SU-DHL-6 (cell line): ENCODE measurements around the gene FNBP1L.

ENCODE experiments used
- H2AFZ ChIP-seq: fragments of 200-600 bp; sonication (generic); 2 replicates; pipeline ENCODE4 v1.6.1; 2014; ENCODE audit warnings: low read depth, mild to moderate bottlenecking, moderate library complexity, mixed read lengths, antibody characterized with exemption, low read length; ENCODE audit not compliant: severe bottlenecking
- H3F3A ChIP-seq: fragments of 200-600 bp; shearing (Covaris generic); 2 replicates; pipeline ENCODE4 v1.6.0; 2016; ENCODE audit warnings: antibody characterized with exemption, mild to moderate bottlenecking; ENCODE audit not compliant: insufficient read depth
- H3K27ac ChIP-seq: fragments of 200-600 bp; sonication (generic); 2 replicates; pipeline ENCODE4 v1.5.1; 2016; ENCODE audit warnings: low read depth, mild to moderate bottlenecking, low read length, moderate library complexity, mixed read lengths
- H3K27me3 ChIP-seq: fragments of 200-600 bp; sonication (generic), shearing (Covaris generic); 2 replicates; pipeline ENCODE4 v1.6.0; 2014; ENCODE audit warnings: mild to moderate bottlenecking, low read length
- H3K36me3 ChIP-seq: fragments of 200-600 bp; sonication (generic); 2 replicates; pipeline ENCODE4 v1.6.1; 2014; ENCODE audit warnings: mild to moderate bottlenecking, low read length, mixed read lengths
- H3K4me2 ChIP-seq: fragments of 300-600, 200-600 bp; shearing (Covaris generic), sonication (generic); 2 replicates; pipeline ENCODE4 v1.6.0; 2014; ENCODE audit warnings: low read length, low read depth, mild to moderate bottlenecking; ENCODE audit not compliant: poor library complexity, severe bottlenecking
- H3K4me3 ChIP-seq: fragments of 200-600 bp; sonication (generic); 2 replicates; pipeline ENCODE4 v1.5.1; 2014; ENCODE audit warnings: antibody characterized with exemption, low read length, mild to moderate bottlenecking, mixed read lengths; ENCODE audit not compliant: insufficient read depth, poor library complexity, severe bottlenecking
- H3K79me2 ChIP-seq: fragments of 200-600 bp; sonication (generic); 2 replicates; pipeline ENCODE4 v1.6.1; 2014; ENCODE audit warnings: mild to moderate bottlenecking, low read length, moderate library complexity; ENCODE audit not compliant: insufficient read depth
- H3K9ac ChIP-seq: fragments of 200-600 bp; sonication (generic); 2 replicates; pipeline ENCODE4 v1.7.0; 2014; ENCODE audit warnings: mild to moderate bottlenecking, low read length
- H3K9me2 ChIP-seq: fragments of 200-600 bp; sonication (generic); replicated peaks from 2 replicates; pipeline ENCODE4 v1.6.1; 2014; ENCODE audit warnings: low read length; ENCODE audit not compliant: insufficient read depth
- H3K9me3 ChIP-seq: fragments of 200-600 bp; sonication (generic); 2 replicates; pipeline ENCODE4 v1.6.1; 2014; ENCODE audit warnings: low read length, mixed read lengths; ENCODE audit not compliant: insufficient read depth
- H4K20me1 ChIP-seq: fragments of 200-600 bp; sonication (generic); 2 replicates; pipeline ENCODE4 v1.6.1; 2014; ENCODE audit warnings: low read depth, mild to moderate bottlenecking, antibody characterized with exemption, low read length, moderate library complexity, mixed read lengths
- EZH2phosphoT487 ChIP-seq: fragments of 200-600 bp; sonication (generic), shearing (Covaris generic); conservative IDR thresholded peaks from 2 replicates; pipeline ENCODE4 v1.6.1; 2018; ENCODE audit warnings: mild to moderate bottlenecking, antibody characterized with exemption, low read length, moderate library complexity, mixed read lengths
- TF ChIP-seq, protein P1 (sequence below): fragments of 200-600 bp; sonication (generic); IDR thresholded peaks from one replicate; pipeline ENCODE4 v1.5.1; 2017; ENCODE audit warnings: antibody characterized with exemption, mild to moderate bottlenecking, low read length, moderate library complexity; ENCODE audit not compliant: insufficient read depth, poor library complexity, severe bottlenecking

Gene FNBP1L

DNA sequence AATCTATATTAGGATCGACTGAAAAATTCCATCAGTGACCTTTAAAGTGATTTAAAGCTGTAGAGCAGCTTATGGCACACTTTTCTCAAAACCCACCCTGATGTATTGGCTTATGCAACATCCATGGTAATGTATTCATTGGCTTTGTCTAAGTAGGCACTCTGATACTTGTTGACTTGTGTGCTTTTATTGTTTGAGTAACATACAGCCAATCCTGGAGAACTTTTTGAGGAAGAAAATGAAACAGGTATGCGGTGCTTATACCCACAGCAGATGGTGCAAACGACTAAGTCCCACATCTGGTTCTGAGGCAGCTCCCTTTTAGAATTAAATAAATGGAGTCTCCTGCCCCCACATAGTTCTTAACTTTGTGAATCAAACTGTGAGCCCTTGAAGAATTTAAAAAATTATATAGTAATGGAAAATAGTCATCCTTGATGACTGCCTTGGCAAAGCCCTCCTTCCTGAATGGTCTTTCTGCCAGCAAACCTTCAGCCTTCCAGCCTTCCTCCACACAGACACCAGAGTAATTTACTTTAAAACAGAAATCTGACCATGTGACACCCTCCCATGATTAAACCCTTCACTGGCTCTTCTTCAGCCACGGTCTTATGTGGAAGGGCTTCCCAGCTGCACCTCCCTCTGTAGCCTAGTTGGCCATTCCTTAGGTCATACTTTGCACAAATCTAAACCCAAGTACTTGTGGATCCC lies 117.7 kb downstream of the FNBP1L start:
- no peak overlapping the region for H3K4me2 ChIP-seq
- no peak overlapping the region for H3K9ac ChIP-seq
- H3K36me3 ChIP-seq = no peaks in the 10 kb centered on the region
- no peaks in the 10 kb centered on the region for H4K20me1 ChIP-seq
- H3K4me3 ChIP-seq = no peak overlapping the region
- no peak overlapping the region for H2AFZ ChIP-seq
- no peak overlapping the region for H3K27ac ChIP-seq
- H3K9me3 ChIP-seq = no peaks in the 10 kb centered on the region
- H3K79me2 ChIP-seq = no peaks in the 10 kb centered on the region
- no peaks in the 10 kb centered on the region for H3K9me2 ChIP-seq
- H3F3A ChIP-seq = no peaks in the 10 kb centered on the region
- TF ChIP-seq EZH2phosphoT487 = no peak
- TF ChIP-seq, protein P1, sequence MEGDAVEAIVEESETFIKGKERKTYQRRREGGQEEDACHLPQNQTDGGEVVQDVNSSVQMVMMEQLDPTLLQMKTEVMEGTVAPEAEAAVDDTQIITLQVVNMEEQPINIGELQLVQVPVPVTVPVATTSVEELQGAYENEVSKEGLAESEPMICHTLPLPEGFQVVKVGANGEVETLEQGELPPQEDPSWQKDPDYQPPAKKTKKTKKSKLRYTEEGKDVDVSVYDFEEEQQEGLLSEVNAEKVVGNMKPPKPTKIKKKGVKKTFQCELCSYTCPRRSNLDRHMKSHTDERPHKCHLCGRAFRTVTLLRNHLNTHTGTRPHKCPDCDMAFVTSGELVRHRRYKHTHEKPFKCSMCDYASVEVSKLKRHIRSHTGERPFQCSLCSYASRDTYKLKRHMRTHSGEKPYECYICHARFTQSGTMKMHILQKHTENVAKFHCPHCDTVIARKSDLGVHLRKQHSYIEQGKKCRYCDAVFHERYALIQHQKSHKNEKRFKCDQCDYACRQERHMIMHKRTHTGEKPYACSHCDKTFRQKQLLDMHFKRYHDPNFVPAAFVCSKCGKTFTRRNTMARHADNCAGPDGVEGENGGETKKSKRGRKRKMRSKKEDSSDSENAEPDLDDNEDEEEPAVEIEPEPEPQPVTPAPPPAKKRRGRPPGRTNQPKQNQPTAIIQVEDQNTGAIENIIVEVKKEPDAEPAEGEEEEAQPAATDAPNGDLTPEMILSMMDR = no peak
- H3K27me3 ChIP-seq = no peaks in the 10 kb centered on the region

DNA sequence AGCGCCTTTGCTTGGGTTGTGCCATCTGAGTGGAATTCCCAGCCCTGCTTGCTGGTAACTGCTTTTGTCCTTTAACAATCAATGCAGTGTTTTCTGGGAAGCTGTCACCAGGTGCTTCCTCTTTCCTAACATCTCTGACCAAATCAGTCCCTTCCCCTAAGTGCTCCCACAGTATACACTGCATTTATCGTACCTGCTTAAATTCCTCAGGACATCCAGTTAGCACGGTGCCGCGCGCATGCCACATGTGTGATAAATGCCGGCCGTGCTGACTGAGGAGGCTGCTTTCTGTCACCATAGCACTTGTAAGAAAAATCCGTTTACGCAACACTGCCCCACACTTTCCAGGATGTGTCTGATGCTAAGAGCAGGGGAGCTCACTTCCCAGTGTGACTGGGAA lies 118.3 kb downstream of the FNBP1L start:
- H4K20me1 ChIP-seq = no peaks in the 10 kb centered on the region
- H3K27me3 ChIP-seq = no peaks in the 10 kb centered on the region
- H3K9me3 ChIP-seq = no peaks in the 10 kb centered on the region
- no peak overlapping the region for H3K4me2 ChIP-seq
- TF ChIP-seq, protein P1 = no peak
- H2AFZ ChIP-seq = no peak overlapping the region
- no peaks in the 10 kb centered on the region for H3K79me2 ChIP-seq
- H3K36me3 ChIP-seq = no peaks in the 10 kb centered on the region
- H3K9me2 ChIP-seq = no peaks in the 10 kb centered on the region
- no peak overlapping the region for H3K4me3 ChIP-seq
- H3K27ac ChIP-seq = no peak overlapping the region
- no peaks in the 10 kb centered on the region for H3F3A ChIP-seq
- no peak overlapping the region for H3K9ac ChIP-seq

DNA sequence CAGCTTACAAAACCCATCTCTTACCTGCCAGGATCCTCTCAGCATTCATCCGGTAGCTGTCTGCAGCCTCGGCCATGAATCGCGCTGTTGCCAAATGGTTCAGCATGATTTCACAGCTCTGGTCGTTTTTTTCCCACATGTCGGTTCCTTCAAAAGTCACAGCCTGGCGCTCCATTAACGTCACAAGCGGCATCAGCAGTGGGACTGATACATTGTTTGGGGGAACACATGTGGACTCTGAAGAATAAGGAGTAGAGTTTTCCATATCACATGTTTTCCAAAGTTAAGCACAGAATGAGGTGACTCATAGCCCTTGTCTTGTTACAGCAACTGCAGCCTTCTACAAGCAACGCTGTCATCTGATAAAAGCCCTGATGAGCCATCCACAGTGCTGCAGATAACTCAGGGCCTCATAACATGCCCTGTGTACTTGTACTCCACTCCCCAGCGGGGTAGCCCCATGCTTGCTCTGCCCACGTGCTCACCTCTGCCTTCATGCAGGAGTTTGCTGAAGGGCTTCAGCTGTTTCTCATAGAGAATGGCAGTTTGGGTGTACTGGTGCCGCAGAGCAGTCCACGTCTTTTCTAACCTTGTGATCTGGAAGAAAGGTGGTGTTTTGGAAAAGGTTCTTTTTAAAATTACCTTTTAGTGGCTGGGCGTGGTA lies 119.5 kb downstream of the FNBP1L start:
- Histone ChIP-seq H3K4me3 (no peak overlapping the region), H3K9me3 (no peaks in the 10 kb centered on the region), H3K27ac (no peak overlapping the region), H3F3A (no peaks in the 10 kb centered on the region), H3K4me2 (no peak overlapping the region), H3K9ac (no peak overlapping the region), H4K20me1 (no peaks in the 10 kb centered on the region), H3K79me2 (no peaks in the 10 kb centered on the region), H3K27me3 (no peaks in the 10 kb centered on the region), H3K36me3 (no peaks in the 10 kb centered on the region), H3K9me2 (no peaks in the 10 kb centered on the region), H2AFZ (no peak overlapping the region)
- TF ChIP-seq EZH2phosphoT487 = no peak
- TF ChIP-seq, protein P1 = no peak
